Measurements from ENCODE around the gene GALNT16.

GALNT16 gene

GRCh38 chr14:69252851-69253250 lies 7.1 kb upstream of the GALNT16 start:
- TF ChIP-seq, protein P1, sequence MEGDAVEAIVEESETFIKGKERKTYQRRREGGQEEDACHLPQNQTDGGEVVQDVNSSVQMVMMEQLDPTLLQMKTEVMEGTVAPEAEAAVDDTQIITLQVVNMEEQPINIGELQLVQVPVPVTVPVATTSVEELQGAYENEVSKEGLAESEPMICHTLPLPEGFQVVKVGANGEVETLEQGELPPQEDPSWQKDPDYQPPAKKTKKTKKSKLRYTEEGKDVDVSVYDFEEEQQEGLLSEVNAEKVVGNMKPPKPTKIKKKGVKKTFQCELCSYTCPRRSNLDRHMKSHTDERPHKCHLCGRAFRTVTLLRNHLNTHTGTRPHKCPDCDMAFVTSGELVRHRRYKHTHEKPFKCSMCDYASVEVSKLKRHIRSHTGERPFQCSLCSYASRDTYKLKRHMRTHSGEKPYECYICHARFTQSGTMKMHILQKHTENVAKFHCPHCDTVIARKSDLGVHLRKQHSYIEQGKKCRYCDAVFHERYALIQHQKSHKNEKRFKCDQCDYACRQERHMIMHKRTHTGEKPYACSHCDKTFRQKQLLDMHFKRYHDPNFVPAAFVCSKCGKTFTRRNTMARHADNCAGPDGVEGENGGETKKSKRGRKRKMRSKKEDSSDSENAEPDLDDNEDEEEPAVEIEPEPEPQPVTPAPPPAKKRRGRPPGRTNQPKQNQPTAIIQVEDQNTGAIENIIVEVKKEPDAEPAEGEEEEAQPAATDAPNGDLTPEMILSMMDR (IDR thresholded peaks at IDR 0.05) = no peak
- H3K4me3 ChIP-seq = no peak overlapping the region
- no peak for DNase-seq (ENCODE audit: low spot score)
- H3K27ac ChIP-seq = no peak overlapping the region

GRCh38 chr14:69259168-69259526 lies 811 bp upstream of the GALNT16 start:
- TF ChIP-seq, protein P1 (IDR thresholded peaks at IDR 0.05) = no peak
- no peak for DNase-seq (ENCODE audit: low spot score)

GRCh38 chr14:69260190-69260860 lies 367 bp downstream of the GALNT16 start:
- Histone ChIP-seq H3K27ac (peak overlapping the region; percentile 64 to 88), H3K4me3 (peak overlapping the region; percentile 77)
- TF ChIP-seq, protein P1 (IDR thresholded peaks at IDR 0.05) = no peak
- DNase-seq (ENCODE audit: low spot score) = no peak

More at GRCh38 chr14:69259168-69259526, 811 bp upstream of the GALNT16 start:
- peak overlapping the region; percentile 77 for H3K4me3 ChIP-seq
- H3K27ac ChIP-seq = no peak overlapping the region

- no peak for DNase-seq (ENCODE audit: low spot score)
- TF ChIP-seq, protein P1 (IDR thresholded peaks at IDR 0.05) = peak; percentile 68
- Histone ChIP-seq H3K27ac (peak overlapping the region; percentile 64 to 88), H3K4me3 (peak overlapping the region; percentile 77)
Observed at GRCh38 chr14:69260861-69261564, 1.1 kb downstream of the GALNT16 start.

DNA sequence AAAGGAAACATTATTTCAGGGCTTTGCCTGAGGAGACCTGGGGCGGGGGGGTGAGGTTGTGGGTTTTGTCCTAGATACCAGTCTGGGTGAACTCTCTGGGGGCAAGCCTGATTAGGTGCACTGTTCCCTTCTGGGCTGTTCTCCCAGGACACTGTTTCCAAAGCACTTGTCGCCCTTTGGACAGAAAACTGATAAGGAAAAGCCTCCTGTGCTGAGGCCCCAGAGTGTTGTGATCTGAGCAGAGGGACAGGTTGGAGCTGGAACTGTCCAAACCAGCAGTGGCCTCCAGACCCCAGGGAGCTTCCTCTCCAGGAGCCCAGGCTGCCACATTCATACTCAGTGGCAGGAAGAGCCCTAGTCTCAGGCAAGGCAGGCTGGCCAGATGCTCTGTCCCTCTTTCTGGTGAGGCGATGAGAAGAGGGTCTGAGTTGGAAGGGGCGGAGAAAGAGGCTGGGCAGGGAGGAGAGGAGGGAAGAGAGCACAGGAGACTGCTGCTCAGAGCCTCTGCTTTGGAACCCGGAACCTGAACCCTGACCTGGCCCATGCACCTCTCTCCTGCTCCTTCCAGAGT lies 1.9 kb downstream of the GALNT16 start:
- no peak for DNase-seq (ENCODE audit: low spot score)
- TF ChIP-seq, protein P1 (IDR thresholded peaks at IDR 0.05) = no peak
- Histone ChIP-seq H3K4me3 (peak overlapping the region; percentile 77), H3K27ac (peak overlapping the region; percentile 64 to 88)

GRCh38 chr14:69262516-69262915 lies 2.6 kb downstream of the GALNT16 start:
- no peak overlapping the region for H3K4me3 ChIP-seq
- peak overlapping the region; percentile 47 to 88 for H3K27ac ChIP-seq
- DNase-seq (ENCODE audit: low spot score) = no peak
- TF ChIP-seq, protein P1 (IDR thresholded peaks at IDR 0.05) = no peak

Measured in coronary artery (tissue), 2 donors.